ENCODE results near the gene TBC1D9. TPM values are rescaled to one million over a fixed set of nuclear protein-coding genes. Genes with fewer than 3 reads are reported as not detected.
A peak's percentile ranks its signal among the peaks of the same experiment; 100 is the strongest.

The TBC1D9 gene
- total RNA-seq, 2 donors from 2014 or later, result 22.3 to 29.0 TPM

- Histone ChIP-seq H3K4me1 (ENCODE audit: control insufficient read depth, insufficient read depth, low read length) (peaks cover 34% of the 10 kb centered on the region), H3K9ac (ENCODE audit: extremely low read depth, low read length, poor library complexity, severe bottlenecking) (no peak overlapping the region), H3K4me3 (ENCODE audit: low read length) (no peak overlapping the region), H3K36me3 (ENCODE audit: control insufficient read depth, insufficient read depth, low read length) (peaks cover 18% of the 10 kb centered on the region), H3K9me3 (ENCODE audit: control insufficient read depth, low read length) (peaks cover 17% of the 10 kb centered on the region), H3K27ac (ENCODE audit: low read depth, low read length) (no peak overlapping the region), H3K27me3 (ENCODE audit: control insufficient read depth, insufficient read depth, low read length, poor library complexity, severe bottlenecking) (no peaks in the 10 kb centered on the region)
- DNase-seq, result no peak
- Mint-ChIP-seq H3K27me3 (ENCODE audit: insufficient read depth) (no peaks in the 10 kb centered on the region), H3K36me3 (ENCODE audit: low read depth) (peaks cover 18% of the 10 kb centered on the region), H3K4me3 (no peak overlapping the region), H3K4me1 (peaks cover 43% of the 10 kb centered on the region), H3K27ac (no peak overlapping the region), H3K9me3 (peaks cover 20% of the 10 kb centered on the region)
- no peak for TF ChIP-seq CTCF (conservative IDR thresholded peaks at IDR 0.05)
- WGBS, 2 experiments (ENCODE audit: insufficient coverage in 1 of 2, insufficient read length in 1 of 2), result 87 to 93% methylated on average over 2 of the region's 2 CpGs
These were observed 49.9 kb downstream of the TBC1D9 start for GRCh38 chr4:140706276-140706625.

DNA sequence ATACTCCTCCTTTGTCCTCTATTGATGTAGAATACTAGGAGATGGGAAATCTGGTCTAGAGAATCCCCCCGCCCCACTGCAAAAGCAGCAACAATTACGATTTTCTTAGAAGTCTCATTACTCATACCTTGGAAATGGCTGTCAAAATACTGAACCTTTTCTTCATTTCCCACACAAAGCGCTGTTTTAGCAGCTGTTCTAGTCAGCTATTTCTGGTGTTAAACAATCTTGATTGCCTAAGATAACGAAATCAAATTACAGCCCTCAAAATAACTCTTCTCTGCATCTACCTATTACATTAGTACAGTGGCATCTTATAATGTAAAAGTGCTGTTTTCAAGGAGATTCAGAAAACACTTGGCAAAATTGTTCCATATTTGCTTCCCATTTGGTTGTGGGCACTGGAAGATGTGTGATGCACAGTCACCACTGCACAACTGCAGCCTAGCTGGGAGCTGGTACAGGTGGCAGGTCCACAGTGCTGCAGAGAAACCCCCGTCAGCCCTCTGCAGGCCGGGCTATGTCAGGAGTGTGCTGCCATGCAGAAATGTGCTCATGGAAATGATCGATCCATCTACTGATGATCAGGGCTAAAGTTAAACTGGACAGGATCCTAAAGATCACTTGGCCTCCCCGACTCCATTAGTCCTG, 50.4 kb downstream of the TBC1D9 start:
- H3K4me3 Mint-ChIP-seq, result no peak overlapping the region
- peaks cover 23% of the 10 kb centered on the region for H3K36me3 Mint-ChIP-seq (ENCODE audit: low read depth)
- H3K27me3 ChIP-seq (ENCODE audit: control insufficient read depth, insufficient read depth, low read length, poor library complexity, severe bottlenecking), result no peaks in the 10 kb centered on the region
- H3K9me3 Mint-ChIP-seq, result peaks cover 20% of the 10 kb centered on the region
- peak overlapping the region; percentile 39 for H3K4me3 ChIP-seq (ENCODE audit: low read length)
- no peak overlapping the region for H3K27ac Mint-ChIP-seq
- TF ChIP-seq CTCF (conservative IDR thresholded peaks at IDR 0.05), result peak; percentile 31
- peaks cover 43% of the 10 kb centered on the region for H3K4me1 Mint-ChIP-seq
- no peaks in the 10 kb centered on the region for H3K27me3 Mint-ChIP-seq (ENCODE audit: insufficient read depth)
- H3K36me3 ChIP-seq (ENCODE audit: control insufficient read depth, insufficient read depth, low read length), result peaks cover 23% of the 10 kb centered on the region
- peaks cover 17% of the 10 kb centered on the region for H3K9me3 ChIP-seq (ENCODE audit: control insufficient read depth, low read length)
- 90 to 95% methylated on average over 5 to 8 of the region's 8 CpGs for WGBS, 2 experiments (ENCODE audit: insufficient coverage in 1 of 2, insufficient read length in 1 of 2)
- peaks cover 34% of the 10 kb centered on the region for H3K4me1 ChIP-seq (ENCODE audit: control insufficient read depth, insufficient read depth, low read length)
- no peak overlapping the region for H3K27ac ChIP-seq (ENCODE audit: low read depth, low read length)
- DNase-seq, result no peak
- H3K9ac ChIP-seq (ENCODE audit: extremely low read depth, low read length, poor library complexity, severe bottlenecking), result no peak overlapping the region

GRCh38 chr4:140704964-140705363, 51.2 kb downstream of the TBC1D9 start:
- H3K9me3 ChIP-seq (ENCODE audit: control insufficient read depth, low read length), result peaks cover 11% of the 10 kb centered on the region
- Mint-ChIP-seq H3K27ac (no peak overlapping the region), H3K27me3 (ENCODE audit: insufficient read depth) (no peaks in the 10 kb centered on the region), H3K9me3 (peaks cover 13% of the 10 kb centered on the region), H3K4me3 (peak overlapping the region; percentile 6), H3K4me1 (peaks cover 43% of the 10 kb centered on the region), H3K36me3 (ENCODE audit: low read depth) (peaks cover 23% of the 10 kb centered on the region)
- no peak overlapping the region for H3K9ac ChIP-seq (ENCODE audit: extremely low read depth, low read length, poor library complexity, severe bottlenecking)
- H3K27ac ChIP-seq (ENCODE audit: low read depth, low read length), result no peak overlapping the region
- WGBS, 2 experiments (ENCODE audit: insufficient coverage in 1 of 2, insufficient read length in 1 of 2), result 73 to 89% methylated on average over 2 of the region's 2 CpGs
- no peaks in the 10 kb centered on the region for H3K27me3 ChIP-seq (ENCODE audit: control insufficient read depth, insufficient read depth, low read length, poor library complexity, severe bottlenecking)
- TF ChIP-seq CTCF (conservative IDR thresholded peaks at IDR 0.05), result no peak
- H3K4me1 ChIP-seq (ENCODE audit: control insufficient read depth, insufficient read depth, low read length), result peaks cover 34% of the 10 kb centered on the region
- no peak for DNase-seq
- H3K36me3 ChIP-seq (ENCODE audit: control insufficient read depth, insufficient read depth, low read length), result peaks cover 20% of the 10 kb centered on the region
- peak overlapping the region; percentile 39 for H3K4me3 ChIP-seq (ENCODE audit: low read length)

Data from endodermal cell (in vitro differentiated cells).